Activated naive CD8-positive, alpha-beta T cell (primary cell): Measurements from ENCODE around the gene PCGF1.

Source experiments
- H3K27ac Mint-ChIP-seq: one replicate; pipeline ENCODE4 v1.8.0; 2021; ENCODE audit warnings: mixed read lengths
- H3K27me3 Mint-ChIP-seq: one replicate; pipeline ENCODE4 v1.8.0; 2021; ENCODE audit warnings: mixed read lengths
- H3K36me3 Mint-ChIP-seq: one replicate; pipeline ENCODE4 v1.8.0; 2021; ENCODE audit warnings: mixed read lengths
- H3K4me1 Mint-ChIP-seq: one replicate; pipeline ENCODE4 v1.8.0; 2021; ENCODE audit warnings: low read depth, mixed read lengths
- H3K4me3 Mint-ChIP-seq: one replicate; pipeline ENCODE4 v1.8.0; 2021; ENCODE audit warnings: mild to moderate bottlenecking, mixed read lengths
- H3K9me3 Mint-ChIP-seq: one replicate; pipeline ENCODE4 v1.8.0; 2021; ENCODE audit warnings: low read depth, mixed read lengths

The PCGF1 gene

DNA sequence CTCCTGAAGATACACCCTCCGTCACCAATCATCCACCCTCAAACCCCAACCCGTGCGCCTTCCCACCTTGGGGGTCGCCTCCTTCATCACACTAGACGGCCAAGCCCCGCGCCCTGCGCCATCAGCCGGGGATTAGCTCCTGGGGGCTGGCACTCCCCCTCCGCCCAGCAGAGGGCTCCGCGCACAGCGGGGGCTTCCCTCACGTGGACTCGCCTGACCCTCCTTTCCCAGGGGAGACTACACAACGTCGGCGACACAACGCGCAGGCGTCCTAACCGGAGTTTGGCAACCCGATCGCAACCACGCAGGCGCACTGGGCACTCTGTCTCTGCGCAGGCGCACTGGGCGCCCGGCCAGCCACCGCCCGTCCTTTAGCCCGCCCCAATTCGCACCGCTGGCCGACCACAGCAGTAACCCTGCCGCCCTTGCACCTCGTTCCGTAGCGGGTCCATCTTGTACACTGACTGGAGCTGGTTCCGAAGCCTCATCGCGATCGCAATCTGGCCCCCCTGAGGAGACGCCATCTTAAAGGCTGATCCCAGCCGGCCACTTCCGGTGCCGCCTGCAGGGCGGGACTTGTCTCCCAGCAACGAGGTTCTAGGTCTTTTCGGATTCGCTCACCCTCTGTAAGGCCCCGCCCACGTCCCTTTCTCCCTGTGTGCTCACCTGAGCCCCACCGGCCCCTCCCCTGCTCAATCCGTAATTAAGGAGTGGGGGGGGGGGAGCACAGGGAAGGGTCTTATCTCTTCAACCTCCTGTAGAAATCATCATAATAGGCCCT, at the start of gene PCGF1:
PCGF1 (minus strand) TSS at position 551 of the 781 bp plus-strand sequence; CDS start at position 524, 27 bp downstream.
- Mint-ChIP-seq H3K36me3 (peaks cover 16% of the 10 kb centered on the region), H3K27ac (peak within 1 kb of the TSS; percentile 100), H3K9me3 (no peaks in the 10 kb centered on the region), H3K4me1 (peaks cover 47% of the 10 kb centered on the region), H3K27me3 (peaks cover 23% of the 10 kb centered on the region), H3K4me3 (peak within 1 kb of the TSS; percentile 100)

DNA sequence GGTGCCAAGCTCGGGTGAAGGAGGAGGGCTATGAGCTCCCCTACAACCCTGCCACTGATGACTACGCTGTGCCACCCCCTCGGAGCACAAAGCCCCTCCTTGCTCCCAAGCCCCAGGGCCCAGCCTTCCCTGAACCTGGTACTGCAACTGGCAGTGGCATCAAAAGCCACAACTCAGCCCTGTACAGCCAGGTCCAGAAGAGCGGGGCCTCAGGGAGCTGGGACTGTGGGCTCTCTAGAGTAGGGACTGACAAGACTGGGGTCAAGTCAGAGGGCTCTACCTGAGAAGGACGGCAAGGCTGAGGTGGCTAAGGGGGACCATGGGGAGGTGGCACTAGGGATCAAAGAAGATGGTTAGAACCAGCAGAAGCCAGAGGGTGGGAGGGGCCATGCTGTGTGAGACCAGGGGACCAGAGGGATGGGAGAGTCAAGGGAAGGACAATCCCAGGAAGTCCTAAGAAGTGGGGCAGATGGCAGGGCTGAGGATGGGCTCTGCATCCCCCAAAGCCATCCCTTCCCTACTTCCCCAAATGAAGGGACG, 49.4 kb upstream of the PCGF1 start:
- peaks cover 5% of the 10 kb centered on the region for H3K4me1 Mint-ChIP-seq
- H3K9me3 Mint-ChIP-seq, result no peaks in the 10 kb centered on the region
- H3K27ac Mint-ChIP-seq, result no peak overlapping the region
- no peaks in the 10 kb centered on the region for H3K36me3 Mint-ChIP-seq
- H3K27me3 Mint-ChIP-seq, result peaks cover under 1% of the 10 kb centered on the region
- no peak overlapping the region for H3K4me3 Mint-ChIP-seq

DNA sequence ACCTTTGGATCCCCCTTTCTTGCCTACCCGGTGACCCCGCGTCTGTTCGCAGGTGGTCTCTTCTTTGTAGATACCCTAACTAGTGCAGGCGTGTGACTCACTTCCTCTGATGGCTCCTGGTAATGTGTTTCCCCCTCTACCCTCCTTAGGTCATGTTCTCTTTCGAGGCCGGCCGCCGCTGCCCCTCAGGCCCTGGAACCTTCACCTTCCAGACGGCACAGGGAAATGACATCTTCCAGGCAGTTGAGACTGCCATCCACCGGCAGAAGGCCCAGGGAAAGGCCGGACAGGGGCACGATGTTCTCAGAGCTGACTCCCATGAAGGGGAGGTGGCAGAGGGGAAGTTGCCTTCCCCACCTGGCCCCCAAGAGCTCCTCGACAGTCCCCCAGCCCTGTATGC, 48.7 kb upstream of the PCGF1 start:
- Mint-ChIP-seq H3K4me3 (peak overlapping the region; percentile 60), H3K27ac (no peak overlapping the region), H3K9me3 (no peaks in the 10 kb centered on the region), H3K36me3 (no peaks in the 10 kb centered on the region), H3K4me1 (peaks cover 5% of the 10 kb centered on the region), H3K27me3 (peaks cover 5% of the 10 kb centered on the region)

DNA sequence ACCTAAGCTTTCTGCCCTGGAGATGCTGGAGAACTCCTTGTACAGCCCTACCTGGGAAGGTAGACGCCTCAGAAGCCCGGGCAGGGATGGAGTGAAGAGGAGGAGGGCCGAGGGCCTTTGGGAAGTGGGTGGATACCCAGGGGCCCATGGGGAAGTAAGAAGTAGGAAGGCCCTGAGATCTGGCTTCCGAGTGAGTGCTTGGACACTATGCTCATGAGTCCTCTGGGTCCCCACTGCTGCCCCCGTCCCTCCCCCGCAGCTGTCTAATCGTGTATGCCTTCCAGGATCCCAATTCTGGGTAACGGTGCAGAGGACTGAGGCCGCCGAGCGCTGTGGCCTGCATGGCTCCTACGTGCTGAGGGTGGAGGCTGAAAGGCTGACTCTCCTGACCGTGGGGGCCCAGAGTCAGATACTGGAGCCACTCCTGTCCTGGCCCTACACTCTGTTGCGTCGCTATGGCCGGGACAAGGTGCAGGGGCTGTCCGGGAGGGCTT, 48.2 kb upstream of the PCGF1 start:
- Mint-ChIP-seq H3K27me3 (peaks cover 5% of the 10 kb centered on the region), H3K27ac (no peak overlapping the region), H3K4me1 (peaks cover 5% of the 10 kb centered on the region), H3K4me3 (peak overlapping the region; percentile 92), H3K9me3 (no peaks in the 10 kb centered on the region), H3K36me3 (no peaks in the 10 kb centered on the region)

DNA sequence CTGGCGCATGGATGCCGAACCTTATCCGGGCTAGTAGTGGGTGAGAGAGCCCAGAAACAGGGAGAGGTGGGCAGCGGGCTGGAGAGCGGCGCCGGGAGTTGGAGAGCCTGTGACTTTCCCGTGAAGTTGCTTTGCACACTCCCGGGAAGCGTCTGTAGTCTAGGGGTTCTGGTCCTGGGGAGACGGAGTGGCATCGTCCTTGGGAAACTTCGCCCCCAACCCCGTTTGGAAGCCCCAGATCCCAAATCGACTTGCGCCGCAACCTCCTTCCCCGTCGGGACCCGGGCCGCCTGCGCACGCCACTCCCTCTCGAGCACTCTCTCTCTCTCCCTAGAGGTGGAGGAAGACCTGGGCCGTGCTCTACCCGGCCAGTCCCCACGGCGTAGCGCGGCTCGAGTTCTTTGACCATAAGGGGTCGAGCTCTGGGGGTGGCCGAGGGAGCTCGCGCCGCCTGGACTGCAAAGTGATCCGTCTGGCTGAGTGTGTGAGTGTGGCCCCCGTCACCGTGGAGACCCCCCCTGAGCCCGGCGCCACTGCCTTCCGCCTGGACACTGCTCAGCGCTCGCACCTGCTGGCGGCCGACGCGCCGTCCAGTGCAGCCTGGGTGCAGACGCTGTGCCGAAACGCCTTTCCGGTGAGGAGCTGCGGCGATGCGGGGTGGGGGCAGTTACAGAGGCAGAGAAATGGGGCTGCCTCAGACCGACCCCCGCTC, 47.5 kb upstream of the PCGF1 start:
- peak overlapping the region; percentile 81 for H3K27ac Mint-ChIP-seq
- no peaks in the 10 kb centered on the region for H3K36me3 Mint-ChIP-seq
- no peaks in the 10 kb centered on the region for H3K9me3 Mint-ChIP-seq
- H3K4me3 Mint-ChIP-seq, result peak overlapping the region; percentile 92
- H3K4me1 Mint-ChIP-seq, result peaks cover 5% of the 10 kb centered on the region
- peaks cover 11% of the 10 kb centered on the region for H3K27me3 Mint-ChIP-seq

DNA sequence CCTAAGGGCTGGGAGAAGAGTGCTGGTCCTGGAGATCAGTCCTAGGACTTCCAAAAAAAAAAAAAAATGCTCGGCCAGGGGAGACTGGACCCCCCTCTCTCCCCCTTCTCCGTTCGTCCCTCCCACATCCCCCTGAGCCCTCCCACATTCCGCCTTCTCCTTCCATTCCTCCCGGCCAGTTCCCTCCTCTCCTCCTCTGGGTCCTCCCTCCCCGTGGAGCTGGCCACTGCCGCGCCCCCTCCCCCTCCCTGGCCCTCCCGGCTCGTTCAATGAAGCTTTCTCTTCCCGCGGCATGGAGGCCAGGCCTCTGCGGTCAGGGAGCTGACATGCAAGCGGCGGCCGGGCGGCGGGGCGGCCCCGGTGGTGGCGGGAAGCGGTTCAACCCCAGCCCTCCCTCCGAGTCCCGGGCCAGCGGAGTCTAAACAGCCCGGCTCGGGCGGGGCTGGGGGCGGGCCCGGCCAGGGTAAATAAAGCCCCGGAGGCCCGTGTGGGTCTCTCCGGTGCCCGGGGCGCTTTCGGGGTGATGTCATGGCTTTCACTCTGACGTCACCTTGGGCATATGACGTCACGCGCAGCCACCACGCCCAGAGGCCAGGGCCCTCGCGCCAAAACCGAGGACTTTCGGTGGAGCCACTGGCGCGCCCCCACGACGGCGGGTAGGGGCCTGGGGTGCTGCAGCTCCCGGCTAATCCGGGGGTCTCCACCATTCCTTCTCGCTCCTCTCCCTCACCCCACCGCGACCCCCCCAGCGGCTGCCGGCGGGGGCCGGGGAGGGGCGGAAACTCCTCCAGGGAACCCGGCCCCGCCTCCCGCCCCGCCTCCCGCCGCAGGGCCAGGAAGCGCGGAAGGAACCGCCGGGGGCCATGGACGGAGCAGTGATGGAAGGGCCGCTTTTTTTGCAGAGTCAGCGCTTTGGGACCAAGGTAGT, 46.7 kb upstream of the PCGF1 start, which contains the start of the genes DOK1 and LOXL3:
DOK1 (plus strand) TSS at position 829 of the 928 bp plus-strand sequence; CDS start at position 864, 35 bp downstream.
LOXL3 (minus strand) TSS at position 51 of the 928 bp plus-strand sequence. CDS start 1,308 bp downstream, outside the sequence.
- peaks cover 15% of the 10 kb centered on the region for H3K27me3 Mint-ChIP-seq
- no peaks in the 10 kb centered on the region for H3K9me3 Mint-ChIP-seq
- peak within 1 kb of the TSS; percentile 81 for H3K27ac Mint-ChIP-seq
- H3K4me1 Mint-ChIP-seq, result peaks cover 9% of the 10 kb centered on the region
- H3K4me3 Mint-ChIP-seq, result peak within 1 kb of the TSS; percentile 92
- H3K36me3 Mint-ChIP-seq, result no peaks in the 10 kb centered on the region

DNA sequence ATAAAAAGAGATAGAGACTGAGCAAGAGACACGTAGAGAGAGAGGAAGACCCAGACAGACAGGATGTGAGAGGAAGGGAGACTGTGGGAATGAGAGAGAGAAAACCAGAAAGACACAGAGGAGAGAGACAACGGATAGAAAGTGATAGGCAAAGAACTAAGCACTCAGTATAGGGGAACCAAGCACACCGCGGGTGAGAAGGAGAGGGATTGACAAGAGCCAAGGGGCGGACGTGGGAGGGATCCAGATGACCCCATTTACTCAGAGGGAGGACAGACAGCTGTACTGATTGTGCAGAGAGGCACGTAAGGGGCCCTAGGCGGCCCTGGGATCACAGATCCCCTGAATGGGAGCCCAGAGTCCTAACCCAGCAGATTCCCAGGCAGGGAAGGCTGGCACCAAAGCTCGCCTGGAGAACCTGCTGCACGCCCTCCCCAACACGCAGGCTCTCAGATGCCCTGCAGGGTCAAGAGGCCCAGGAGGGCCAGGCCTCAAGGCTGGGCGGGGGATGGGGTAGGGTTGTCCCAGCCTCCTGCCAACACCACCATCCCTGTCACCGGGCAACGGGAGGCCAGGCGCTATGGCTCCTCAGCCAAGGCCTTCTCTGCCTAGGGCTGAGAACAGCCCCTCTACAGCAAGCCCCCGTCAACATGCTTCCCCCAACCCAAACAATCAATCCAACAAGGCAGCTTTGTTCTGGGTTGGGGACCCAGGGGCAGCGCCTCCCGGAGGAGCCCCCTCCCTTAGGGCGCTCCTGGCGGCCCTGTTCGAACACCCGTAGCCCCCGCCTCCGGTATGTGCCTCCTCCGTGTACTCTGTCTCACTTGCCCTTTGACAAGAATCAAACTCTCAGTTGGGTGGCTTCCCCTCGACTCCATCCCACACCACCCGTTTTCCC, 45.7 kb upstream of the PCGF1 start:
- H3K36me3 Mint-ChIP-seq, result no peaks in the 10 kb centered on the region
- H3K9me3 Mint-ChIP-seq, result no peaks in the 10 kb centered on the region
- peak overlapping the region; percentile 10 for H3K27ac Mint-ChIP-seq
- H3K4me3 Mint-ChIP-seq, result peak overlapping the region; percentile 80
- H3K27me3 Mint-ChIP-seq, result peaks cover 19% of the 10 kb centered on the region
- H3K4me1 Mint-ChIP-seq, result peaks cover 12% of the 10 kb centered on the region

DNA sequence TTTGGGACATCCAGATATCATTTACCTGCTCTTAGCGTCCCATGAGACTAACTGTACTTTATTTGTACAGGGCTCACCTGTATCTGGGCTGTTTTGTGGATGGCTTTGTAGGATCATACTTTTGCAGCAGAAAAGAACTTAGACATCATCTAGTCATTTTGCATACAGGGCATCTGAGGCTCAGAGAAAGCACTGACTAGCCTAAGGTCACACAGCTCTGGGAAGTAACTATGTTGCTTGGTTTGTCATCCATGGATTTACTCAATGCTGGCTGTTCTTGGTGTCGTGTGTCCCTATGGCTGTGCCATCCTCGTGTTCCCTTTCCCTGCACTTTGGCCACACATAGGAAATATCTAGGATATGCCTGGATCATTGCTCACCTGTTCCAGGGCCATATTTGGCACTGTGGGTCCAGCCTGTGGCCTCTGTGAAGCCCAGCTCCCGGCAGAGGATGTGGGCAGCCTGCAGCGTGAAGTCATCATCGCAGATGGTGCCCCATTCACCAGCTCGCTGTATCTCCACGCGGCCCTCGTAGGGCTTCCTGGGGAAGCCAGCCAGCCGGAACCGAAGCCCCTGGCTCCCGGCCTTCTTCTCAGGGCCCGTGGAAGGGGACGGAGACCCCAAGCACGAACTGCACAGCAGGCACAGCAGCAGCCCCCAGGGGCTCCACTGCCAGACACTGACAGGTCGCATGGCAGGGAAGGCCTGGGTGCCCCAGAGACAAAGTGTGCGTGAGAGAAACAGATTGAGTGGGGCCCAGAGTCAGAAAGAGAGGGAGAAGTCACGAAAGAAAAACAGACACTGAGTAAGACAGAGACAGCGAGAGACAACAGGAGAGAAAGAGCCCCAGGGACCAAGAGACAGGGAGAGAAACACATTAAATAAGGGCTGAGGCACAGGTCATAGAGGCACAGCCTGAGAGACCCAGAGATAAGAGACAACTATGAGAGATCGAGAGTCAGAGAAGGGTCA, 44.7 kb upstream of the PCGF1 start:
- Mint-ChIP-seq H3K27ac (no peak overlapping the region), H3K36me3 (no peaks in the 10 kb centered on the region), H3K27me3 (peaks cover 26% of the 10 kb centered on the region), H3K9me3 (no peaks in the 10 kb centered on the region), H3K4me1 (peaks cover 13% of the 10 kb centered on the region), H3K4me3 (peak overlapping the region; percentile 69)

DNA sequence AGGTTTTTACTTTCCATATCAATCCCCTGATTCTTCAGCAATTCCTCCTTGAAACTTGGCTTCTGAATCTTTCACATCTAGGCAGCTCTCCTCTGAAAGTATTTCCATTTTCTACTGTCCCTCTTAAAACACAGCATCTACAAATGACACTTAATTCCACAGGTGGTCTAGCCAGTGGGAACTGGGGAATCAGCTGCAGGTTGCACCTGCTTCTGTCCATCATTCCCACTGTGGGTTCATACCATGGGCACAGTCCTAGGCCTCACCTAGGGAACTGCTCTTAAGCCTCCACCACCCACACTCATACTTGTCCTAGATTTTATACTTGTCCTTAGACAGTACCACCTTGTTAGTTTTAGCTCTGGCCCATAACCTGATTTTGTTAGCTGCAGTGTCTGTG, 44.0 kb upstream of the PCGF1 start:
- no peaks in the 10 kb centered on the region for H3K9me3 Mint-ChIP-seq
- H3K27ac Mint-ChIP-seq, result no peak overlapping the region
- H3K27me3 Mint-ChIP-seq, result peaks cover 28% of the 10 kb centered on the region
- H3K4me3 Mint-ChIP-seq, result no peak overlapping the region
- H3K4me1 Mint-ChIP-seq, result peaks cover 13% of the 10 kb centered on the region
- no peaks in the 10 kb centered on the region for H3K36me3 Mint-ChIP-seq

DNA sequence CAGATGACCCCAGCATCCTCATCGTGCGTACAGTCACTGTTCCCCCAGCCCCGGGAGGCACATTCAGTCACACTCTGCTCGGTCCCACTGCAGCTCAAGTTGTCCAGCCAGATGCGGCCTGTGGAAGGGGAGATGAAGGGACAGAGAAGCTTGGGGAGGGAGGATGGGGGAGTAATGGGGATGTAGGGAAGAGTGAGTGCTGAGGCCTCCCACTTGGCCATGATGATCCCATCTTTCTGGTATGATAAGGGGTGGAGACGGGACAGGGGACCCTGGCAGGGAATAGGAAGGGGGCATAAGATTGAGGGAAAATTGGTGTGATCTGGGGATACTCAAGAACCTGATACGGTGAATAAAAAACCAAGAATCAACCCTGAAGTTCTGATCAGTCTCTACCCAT, 42.7 kb upstream of the PCGF1 start:
- Mint-ChIP-seq H3K36me3 (no peaks in the 10 kb centered on the region), H3K27me3 (peaks cover 29% of the 10 kb centered on the region), H3K4me1 (peaks cover 11% of the 10 kb centered on the region), H3K4me3 (peak overlapping the region; percentile 70), H3K9me3 (no peaks in the 10 kb centered on the region), H3K27ac (no peak overlapping the region)

DNA sequence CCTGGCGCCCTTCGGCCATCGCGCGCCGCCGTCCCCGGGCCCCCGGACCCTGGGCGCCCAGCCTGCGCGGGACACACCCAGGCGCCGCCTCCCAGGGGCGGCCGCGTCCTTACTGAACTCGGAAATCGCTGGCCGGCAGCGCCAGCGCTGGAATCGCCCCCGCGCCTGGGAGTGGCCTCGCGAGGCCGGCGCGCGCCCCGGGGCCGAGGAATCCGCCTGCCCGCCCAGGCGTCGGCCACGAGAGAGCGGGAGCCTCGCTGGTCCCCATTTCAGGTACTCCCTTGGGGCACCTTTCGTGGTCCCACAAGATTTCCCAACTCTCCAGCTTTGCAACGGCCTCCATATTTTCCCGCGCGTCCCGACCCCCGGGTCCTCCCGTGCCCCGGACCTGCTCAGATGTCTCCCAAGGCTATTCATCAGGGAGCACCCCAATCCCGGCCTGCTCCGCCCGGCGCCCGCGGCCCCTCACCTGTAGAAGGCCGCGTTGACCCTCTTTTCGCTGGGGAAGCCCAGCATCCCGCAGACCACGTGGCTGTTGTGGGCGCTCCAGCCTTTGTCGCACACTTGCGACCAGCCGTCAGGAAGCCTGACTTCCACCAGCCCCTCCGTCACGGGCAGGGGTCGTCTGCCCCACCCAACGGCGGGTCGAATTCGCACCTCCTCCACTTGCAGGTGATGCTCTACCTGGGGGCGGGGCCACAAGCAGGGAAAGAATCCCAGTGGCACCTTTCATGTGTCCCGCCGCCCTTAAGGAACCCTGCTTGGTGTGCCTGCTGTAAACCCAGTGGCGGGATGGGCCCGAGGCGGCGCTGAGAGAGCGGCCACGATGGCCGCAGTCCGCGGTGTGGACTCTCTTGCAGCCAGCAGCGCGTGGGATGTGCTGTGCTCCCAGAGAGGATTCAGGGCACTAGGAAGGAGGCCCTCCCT, 41.7 kb upstream of the PCGF1 start:
- Mint-ChIP-seq H3K9me3 (no peaks in the 10 kb centered on the region), H3K36me3 (no peaks in the 10 kb centered on the region), H3K27ac (no peak overlapping the region), H3K4me1 (peaks cover 10% of the 10 kb centered on the region), H3K27me3 (peaks cover 32% of the 10 kb centered on the region), H3K4me3 (peak overlapping the region; percentile 70)
